Heart left ventricle (tissue), 16 donors: Measurements from ENCODE around the gene SMC6. TPM values are rescaled to one million over a fixed set of nuclear protein-coding genes. Genes with fewer than 3 reads are reported as not detected.

ENCODE experiments used
- ATAC-seq, 4 donors: fragments of 200-7000 bp; cut with Tn5 transposase; one replicate each; pipeline ENCODE4 v1.9.1; 2020 to 2022; ENCODE audit warnings: moderate library complexity in 4 of 4, mild to moderate bottlenecking in 3 of 4, moderate number of reproducible peaks in 1 of 4
- DNase-seq, 5 donors: peaks; one replicate each; pipeline ENCODE4 v3.0.0-alpha.2; 2020
- H3K27ac ChIP-seq, 12 donors: fragments of 200-600 bp; sonication (generic) in 4 of 12; one replicate each; pipeline versions ENCODE4 v1.5.0 to v1.8.0; 2016 to 2022; ENCODE audit warnings: mild to moderate bottlenecking in 2 of 12
- H3K27me3 ChIP-seq, 9 donors: fragments of 200-600 bp; sonication (generic) in 2 of 9; one replicate each; pipeline versions ENCODE4 v1.5.1 to v1.8.0; 2016 to 2022; ENCODE audit warnings: mild to moderate bottlenecking in 3 of 9
- H3K36me3 ChIP-seq, 9 donors: fragments of 200-600 bp; sonication (generic) in 2 of 9; one replicate each; pipeline versions ENCODE4 v1.5.0 to v1.8.0; 2018 to 2022; ENCODE audit warnings: mild to moderate bottlenecking in 2 of 9
- H3K4me1 ChIP-seq, 12 donors: fragments of 200-600 bp; sonication (generic) in 4 of 12; one replicate each; pipeline versions ENCODE4 v1.5.0 to v1.8.0; 2016 to 2022; ENCODE audit warnings: mild to moderate bottlenecking in 3 of 12
- H3K4me3 ChIP-seq, 12 donors: fragments of 200-600 bp; sonication (generic) in 4 of 12; one replicate each; pipeline versions ENCODE4 v1.5.0 to v1.8.0; 2017 to 2022; ENCODE audit warnings: mild to moderate bottlenecking in 9 of 12, moderate library complexity in 4 of 12
- H3K9me3 ChIP-seq, 12 donors: fragments of 200-600 bp; sonication (generic) in 4 of 12; one replicate each; pipeline versions ENCODE4 v1.5.0 to v1.8.0; 2016 to 2022; ENCODE audit warnings: mild to moderate bottlenecking in 1 of 12
- CTCF ChIP-seq, 12 donors: fragments of 200-600 bp; sonication (generic) in 4 of 12; IDR thresholded peaks; one replicate each; pipeline versions ENCODE4 v1.5.0 to v1.8.0; 2018 to 2022; ENCODE audit warnings: antibody characterized with exemption in 12 of 12, mild to moderate bottlenecking in 5 of 12
- POLR2A ChIP-seq, 2 donors: fragments of 450-650 bp; IDR thresholded peaks; one replicate each; pipeline ENCODE4 v1.6.1; 2017; ENCODE audit warnings: antibody characterized with exemption in 2 of 2, mild to moderate bottlenecking in 2 of 2, moderate library complexity in 2 of 2
- WGBS, 4 donors: extraction: QIAGEN DNeasy Blood & Tissue Kit in 2 of 4; methylation state at CpG; one replicate each; pipeline versions ENCODE4 v1.1.5 to v1.1.7; 2013 to 2018; 5-methylcytosine and 5-hydroxymethylcytosine counted together
- intact Hi-C, 10 donors: fragments of 100-400 bp; cut with DNase I; formaldehyde crosslinking; loops; one replicate each; pipeline versions ENCODE4 v1.11.1 to v1.14.2; 2022
- polyA plus RNA-seq, 2 donors: library from polyadenylated mRNA; stranded (reverse); fragments of 200-250 nt; gene quantifications; one replicate each; pipeline ENCODE4 v1.2.3, GENCODE V29; 2013
- total RNA-seq, 9 donors: library from RNA; depleted of rRNA in 2 of 9; stranded (reverse); fragments of >200 nt in 2 of 9; fragmentation: NEBNext Ultra II Directional in 3 of 9; extraction: Animal tissue kit (Norgen Biotek cat#: 25700) in 3 of 9; gene quantifications; one replicate each; pipeline versions ENCODE4 v1.1.0 to v1.2.4, GENCODE V29; 2016 to 2023
- donor health status: ischemic (EF 13 %, LVEDD 7.1; RV severe dilation, severe dysfunction).
- donor health status: healthy with polysubstance abuse.
- donor health status: DM: no; HTN: yes; CAD: no.
- donor health status: DM: no; HTN: no; CAD: no.
- donor health status: ischemic (EF 25% LVEDD 6.9; RV normal size, moderate dysfunction).
- donor health status: ischemic (EF 25% LVEDD 5.7; RV mildly dilated, moderate dysfunction).
- donor health status: healthy.
- donor health status: DM: yes; HTN: yes; CAD: no.
- donor health status: ischemic (EF 35%, LVEDD 5.7; RV mildly dilated, moderate dysfunction).
- donor health status: nonischemic (EF 11% LVEDD 7.7; RV severe dilation, severe dysfunction).
- donor health status: DM: yes; HTN: yes; CAD: no.
- donor health status: PGD.
- donor health status: ischemic (EF 29% LVEDD 5.4; RV normal size, mild dysfunction).
- donor health status: nonischemic (EF 23%, LVEDD 6.1; RV moderate dilation, normal function).

The SMC6 gene
- total and polyA plus RNA-seq, 11 donors: 5.9 to 14.7 (median 12.2) TPM

- ATAC-seq (no peak), DNase-seq (no peak)
- Histone ChIP-seq H3K27ac (no peak overlapping the region), H3K27me3 (no peaks in the 10 kb centered on the region), H3K4me3 (no peak overlapping the region), H3K4me1 (peaks cover 0 to 19% (median 6%) of the 10 kb centered on the region in 12 donors), H3K9me3 (peaks cover 0 to 12% (median 0%) of the 10 kb centered on the region in 12 donors), H3K36me3 (no peaks in the 10 kb centered on the region)
- intact Hi-C loops: no loop called here
- WGBS, 4 donors: 75 to 87% (median 80%) methylated on average over 3 of the region's 3 CpGs
- TF ChIP-seq POLR2A (IDR thresholded peaks at IDR 0.05): no peak
- TF ChIP-seq CTCF (IDR thresholded peaks at IDR 0.05): no peak
Observed at GRCh38 chr2:17625446-17625845, 128.2 kb downstream of the SMC6 start.

DNA sequence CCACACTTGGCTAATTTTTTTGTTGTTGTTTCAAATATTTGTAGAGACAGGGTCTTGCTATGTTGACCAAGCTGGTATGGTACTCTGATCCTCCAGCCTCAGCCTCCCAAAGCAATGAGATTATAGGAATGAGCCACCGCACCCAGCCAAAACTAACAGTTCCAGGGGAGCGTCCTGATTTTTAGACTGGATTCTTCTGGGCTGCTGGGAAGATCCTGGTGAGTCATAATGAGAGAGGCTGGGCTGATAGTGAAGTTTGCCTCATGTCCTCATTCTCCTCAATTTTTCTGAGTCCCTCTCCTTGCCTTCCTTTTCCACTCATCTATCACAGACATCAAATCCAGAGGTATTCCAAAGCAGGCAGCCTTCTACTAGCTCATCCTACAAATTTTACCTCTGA is 131.8 kb downstream of the SMC6 start:
- Histone ChIP-seq H3K9me3 (peaks cover 0 to 5% (median 0%) of the 10 kb centered on the region in 12 donors), H3K27me3 (no peaks in the 10 kb centered on the region), H3K4me3 (no peak overlapping the region), H3K4me1 (peaks cover 0 to 19% (median 6%) of the 10 kb centered on the region in 12 donors), H3K27ac (no peak overlapping the region), H3K36me3 (no peaks in the 10 kb centered on the region)
- ATAC-seq (no peak), DNase-seq (no peak)
- intact Hi-C loops: no loop called here
- 85 to 92% (median 88%) methylated on average over 2 of the region's 2 CpGs for WGBS, 4 donors
- TF ChIP-seq CTCF (IDR thresholded peaks at IDR 0.05): no peak
- no peak for TF ChIP-seq POLR2A (IDR thresholded peaks at IDR 0.05)

DNA sequence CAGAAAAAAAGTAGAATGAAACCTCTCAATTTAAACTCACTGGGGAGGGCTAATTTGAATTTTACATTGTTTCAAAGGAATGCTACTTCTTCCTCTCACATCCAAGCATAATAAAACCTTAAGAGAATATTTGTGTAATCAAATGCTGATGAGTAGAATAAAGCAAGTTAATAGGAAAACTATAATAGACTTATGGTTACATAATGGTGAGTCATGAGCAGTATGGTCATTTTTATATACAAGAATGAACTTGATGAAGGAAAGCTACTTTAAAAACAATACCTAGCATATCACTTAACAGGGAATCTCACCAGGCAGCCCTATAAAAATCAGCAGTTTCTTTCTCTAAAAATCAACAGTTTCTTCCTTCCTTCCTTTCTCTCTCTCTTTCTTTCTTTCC is 132.8 kb downstream of the SMC6 start:
- ATAC-seq: no peak
- Histone ChIP-seq H3K27me3 (no peaks in the 10 kb centered on the region), H3K4me1 (peaks cover 0 to 23% (median 9%) of the 10 kb centered on the region in 12 donors), H3K4me3 (no peak overlapping the region), H3K36me3 (no peaks in the 10 kb centered on the region), H3K9me3 (peaks cover 0 to 5% (median 0%) of the 10 kb centered on the region in 12 donors), H3K27ac (peak overlapping the region in 1 of 12 donors; percentile 66)
- no peak for DNase-seq
- TF ChIP-seq CTCF (IDR thresholded peaks at IDR 0.05): no peak
- TF ChIP-seq POLR2A (IDR thresholded peaks at IDR 0.05): no peak
- intact Hi-C loops: no loop called here

DNA sequence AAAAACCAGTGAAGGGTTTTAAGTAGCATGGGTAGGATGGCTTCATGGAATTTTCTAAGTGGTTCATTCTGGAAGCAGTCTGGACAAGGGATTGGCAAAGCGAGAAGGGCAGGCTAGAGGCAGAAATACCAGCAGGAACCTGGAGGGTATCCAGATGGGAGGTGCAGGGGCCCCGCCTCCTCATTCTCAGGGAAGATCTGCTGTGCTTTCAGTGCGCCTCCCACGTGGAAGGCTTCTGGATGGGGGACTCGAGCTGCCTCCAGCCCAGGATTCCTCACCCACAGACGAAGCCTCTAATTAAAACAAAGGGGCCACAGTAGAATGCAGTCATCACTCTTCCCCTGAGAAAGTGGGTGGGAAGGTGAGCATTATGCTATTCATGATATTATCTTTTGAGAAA is 133.3 kb downstream of the SMC6 start:
- H3K9me3 ChIP-seq: peaks cover 0 to 5% (median 0%) of the 10 kb centered on the region in 12 donors
- H3K4me3 ChIP-seq: no peak overlapping the region
- intact Hi-C loops: no loop called here
- WGBS, 4 donors: 22 to 34% (median 25%) methylated on average over 6 of the region's 6 CpGs
- H3K36me3 ChIP-seq: no peaks in the 10 kb centered on the region
- TF ChIP-seq POLR2A (IDR thresholded peaks at IDR 0.05) (no peak), CTCF (IDR thresholded peaks at IDR 0.05) (no peak)
- DNase-seq (peak; percentile 61 to 81 (median 71)), ATAC-seq (peak; percentile 86 to 92 (median 90))
- H3K4me1 ChIP-seq: peaks cover 0 to 23% (median 10%) of the 10 kb centered on the region in 12 donors
- H3K27ac ChIP-seq: peak overlapping the region in 5 of 12 donors; percentile 13 to 66 (median 53)
- H3K27me3 ChIP-seq: no peaks in the 10 kb centered on the region
